PC-3 (cell line): Measurements from ENCODE around the gene ENOX2. TPM values are rescaled to one million over a fixed set of nuclear protein-coding genes. Genes with fewer than 3 reads are reported as not detected.

ENCODE experiments used
- ATAC-seq: fragments of 200-7000 bp; cut with Tn5 transposase; 2 replicates; pipeline ENCODE4 v1.9.1; 2020; ENCODE audit warnings: mild to moderate bottlenecking, moderate library complexity
- BruUV-seq: library from RNA; stranded (reverse); fragments of 400-500 nt; replicated peaks from 2 replicates; lab custom pipeline; 2021; lab: Mats Ljungman, UMichigan
- CTCF ChIA-PET: fragments of 300-600 bp; sonication (Branson Sonifier 250); formaldehyde crosslinking; loops from one replicate; lab custom pipeline; 2022; ENCODE audit warnings: antibody characterized with exemption; lab: Charles Lee
- POLR2A ChIA-PET: fragments of 300-600 bp; sonication (Branson Sonifier 250); formaldehyde crosslinking; loops from one replicate; lab custom pipeline; 2022; ENCODE audit warnings: antibody characterized with exemption; ENCODE audit not compliant: unreplicated experiment; lab: Charles Lee
- DNase-seq: peaks from one replicate; pipeline ENCODE4 v3.0.0-alpha.2; 2015
- H2AFZ ChIP-seq: fragments of 300-600 bp; sonication (generic); 2 replicates; pipeline ENCODE4 v1.6.0; 2016; ENCODE audit warnings: antibody characterized with exemption, low read length
- H3F3A ChIP-seq: fragments of 300-600 bp; sonication (generic); one replicate; pipeline ENCODE4 v1.6.0; 2017; ENCODE audit warnings: antibody characterized with exemption, low read length, control low read depth, mild to moderate bottlenecking; ENCODE audit not compliant: unreplicated experiment
- H3K27ac ChIP-seq: fragments of 300-600 bp; sonication (generic); 2 replicates; pipeline ENCODE4 v1.5.1; 2016; ENCODE audit warnings: mild to moderate bottlenecking, low read length
- H3K27me3 ChIP-seq: fragments of 300-600 bp; sonication (generic); 2 replicates; pipeline ENCODE4 v1.6.1; 2016; ENCODE audit warnings: low read length, mixed read lengths
- H3K36me3 ChIP-seq: fragments of 300-600 bp; sonication (generic); 2 replicates; pipeline ENCODE4 v1.6.1; 2016; ENCODE audit warnings: low read depth, mixed run types, low read length, mixed read lengths
- H3K4me1 ChIP-seq: fragments of 300-600 bp; sonication (generic); 2 replicates; pipeline ENCODE4 v1.5.1; 2016; ENCODE audit warnings: low read length; ENCODE audit not compliant: insufficient read depth
- H3K4me2 ChIP-seq: fragments of 300-600 bp; sonication (generic); 2 replicates; pipeline ENCODE4 v1.6.0; 2016; ENCODE audit warnings: low read length
- H3K4me3 ChIP-seq: fragments of 300-600 bp; sonication (generic); 2 replicates; pipeline ENCODE4 v1.5.1; 2016; ENCODE audit warnings: mild to moderate bottlenecking, low read length, mixed read lengths
- H3K79me2 ChIP-seq: fragments of 300-600 bp; sonication (generic); 2 replicates; pipeline ENCODE4 v1.6.1; 2017; ENCODE audit warnings: low read length, mixed read lengths
- H3K9ac ChIP-seq: fragments of 300-600 bp; sonication (generic); 2 replicates; pipeline ENCODE4 v1.6.0; 2016; ENCODE audit warnings: mild to moderate bottlenecking, low read length
- H3K9me2 ChIP-seq: fragments of 300-600 bp; sonication (generic); replicated peaks from 2 replicates; pipeline ENCODE4 v1.6.1; 2016; ENCODE audit warnings: mixed run types, low read length, mixed read lengths
- H3K9me3 ChIP-seq: fragments of 300-600 bp; sonication (generic); 2 replicates; pipeline ENCODE4 v1.6.1; 2016; ENCODE audit warnings: low read length, mixed read lengths
- H4K20me1 ChIP-seq: fragments of 300-600 bp; sonication (generic); 2 replicates; pipeline ENCODE4 v1.6.1; 2016; ENCODE audit warnings: low read length, mixed read lengths
- EZH2 ChIP-seq: fragments of 300-600 bp; sonication (generic); IDR thresholded peaks from one replicate; pipeline ENCODE4 v1.6.1; 2017; ENCODE audit warnings: antibody characterized with exemption, mild to moderate bottlenecking, low read length; ENCODE audit not compliant: unreplicated experiment
- EZH2phosphoT487 ChIP-seq: fragments of 300-600 bp; sonication (generic); IDR thresholded peaks from 2 replicates; pipeline ENCODE4 v1.6.1; 2018; ENCODE audit warnings: mild to moderate bottlenecking, antibody characterized with exemption, low read length, borderline replicate concordance
- intact Hi-C: fragments of 100-400 bp; cut with micrococcal nuclease; formaldehyde crosslinking; loops from 2 replicates; pipeline ENCODE4 v1.9.0; 2023
- total RNA-seq: library from RNA; depleted of rRNA; stranded (reverse); fragments of >200 nt; gene quantifications from 2 replicates; pipeline ENCODE4 v1.2.3, GENCODE V29; 2014
- TF ChIP-seq, protein P1 (sequence below): fragments of 300-600 bp; sonication (generic); conservative IDR thresholded peaks from 2 replicates; pipeline ENCODE4 v1.5.1; 2017; ENCODE audit warnings: antibody characterized with exemption, low read depth, mild to moderate bottlenecking, low read length

ENOX2 gene
- total RNA-seq, 1 experiment from 2014 or later = 11.8 TPM

GRCh38 chrX:130754353-130754752 lies 148.7 kb downstream of the ENOX2 start:
- Histone ChIP-seq H3K79me2 (no peaks in the 10 kb centered on the region), H3K36me3 (no peaks in the 10 kb centered on the region), H3K4me3 (no peak overlapping the region), H3K27ac (no peak overlapping the region), H3F3A (no peaks in the 10 kb centered on the region), H3K9ac (no peak overlapping the region), H3K4me2 (no peak overlapping the region), H3K27me3 (no peaks in the 10 kb centered on the region), H4K20me1 (no peaks in the 10 kb centered on the region), H3K9me2 (no peaks in the 10 kb centered on the region), H3K4me1 (no peaks in the 10 kb centered on the region), H3K9me3 (no peaks in the 10 kb centered on the region), H2AFZ (no peak overlapping the region)
- ChIA-PET POLR2A (no interaction called here), CTCF (no interaction called here)
- ATAC-seq (no peak), DNase-seq (no peak)
- intact Hi-C loops = no loop called here
- no TSS peak for BruUV-seq
- TF ChIP-seq EZH2phosphoT487 (no peak), EZH2 (no peak)
- TF ChIP-seq, protein P1, sequence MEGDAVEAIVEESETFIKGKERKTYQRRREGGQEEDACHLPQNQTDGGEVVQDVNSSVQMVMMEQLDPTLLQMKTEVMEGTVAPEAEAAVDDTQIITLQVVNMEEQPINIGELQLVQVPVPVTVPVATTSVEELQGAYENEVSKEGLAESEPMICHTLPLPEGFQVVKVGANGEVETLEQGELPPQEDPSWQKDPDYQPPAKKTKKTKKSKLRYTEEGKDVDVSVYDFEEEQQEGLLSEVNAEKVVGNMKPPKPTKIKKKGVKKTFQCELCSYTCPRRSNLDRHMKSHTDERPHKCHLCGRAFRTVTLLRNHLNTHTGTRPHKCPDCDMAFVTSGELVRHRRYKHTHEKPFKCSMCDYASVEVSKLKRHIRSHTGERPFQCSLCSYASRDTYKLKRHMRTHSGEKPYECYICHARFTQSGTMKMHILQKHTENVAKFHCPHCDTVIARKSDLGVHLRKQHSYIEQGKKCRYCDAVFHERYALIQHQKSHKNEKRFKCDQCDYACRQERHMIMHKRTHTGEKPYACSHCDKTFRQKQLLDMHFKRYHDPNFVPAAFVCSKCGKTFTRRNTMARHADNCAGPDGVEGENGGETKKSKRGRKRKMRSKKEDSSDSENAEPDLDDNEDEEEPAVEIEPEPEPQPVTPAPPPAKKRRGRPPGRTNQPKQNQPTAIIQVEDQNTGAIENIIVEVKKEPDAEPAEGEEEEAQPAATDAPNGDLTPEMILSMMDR = no peak

DNA sequence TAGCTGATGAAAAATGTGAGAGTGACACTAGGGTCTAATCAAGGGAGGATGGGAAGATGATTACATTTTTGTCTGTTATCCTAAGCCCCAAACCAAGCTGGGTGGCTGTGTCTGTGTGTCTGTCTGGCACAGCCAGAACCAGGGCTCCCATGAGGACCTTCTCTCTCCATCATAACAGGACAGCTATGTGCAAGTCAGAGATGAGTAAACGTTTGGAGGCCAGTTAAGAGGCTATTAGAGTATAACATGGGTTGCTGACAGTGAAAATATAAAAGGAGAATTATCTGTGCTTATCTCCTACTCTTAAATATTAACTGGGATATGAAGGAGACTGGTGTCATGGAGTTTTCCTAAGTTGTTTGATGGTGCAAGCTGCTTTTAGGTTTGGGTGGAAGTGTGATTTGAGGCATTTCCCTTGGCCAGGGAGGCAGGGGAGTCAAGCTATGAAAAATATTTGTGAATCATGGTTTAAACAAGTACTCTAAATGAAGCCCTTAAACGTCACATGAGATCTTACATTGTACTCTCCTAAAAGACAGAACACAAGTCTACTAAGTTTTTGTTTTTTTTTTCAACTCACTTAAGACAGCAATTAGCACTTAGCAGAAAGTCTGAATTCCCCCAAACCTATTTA lies 156.2 kb downstream of the ENOX2 start:
- Histone ChIP-seq H3K9ac (no peak overlapping the region), H3K79me2 (no peaks in the 10 kb centered on the region), H4K20me1 (no peaks in the 10 kb centered on the region), H3K4me2 (no peak overlapping the region), H3K4me3 (no peak overlapping the region), H2AFZ (no peak overlapping the region), H3K9me3 (no peaks in the 10 kb centered on the region), H3K27ac (no peak overlapping the region), H3K36me3 (no peaks in the 10 kb centered on the region), H3K27me3 (no peaks in the 10 kb centered on the region), H3K9me2 (no peaks in the 10 kb centered on the region), H3F3A (no peaks in the 10 kb centered on the region), H3K4me1 (no peaks in the 10 kb centered on the region)
- POLR2A ChIA-PET = no interaction called here
- intact Hi-C loops = no loop called here
- BruUV-seq = no TSS peak
- TF ChIP-seq EZH2 (no peak), EZH2phosphoT487 (no peak)
- TF ChIP-seq, protein P1 = no peak
- CTCF ChIA-PET = no interaction called here
- ATAC-seq = no peak
- DNase-seq = no peak

DNA sequence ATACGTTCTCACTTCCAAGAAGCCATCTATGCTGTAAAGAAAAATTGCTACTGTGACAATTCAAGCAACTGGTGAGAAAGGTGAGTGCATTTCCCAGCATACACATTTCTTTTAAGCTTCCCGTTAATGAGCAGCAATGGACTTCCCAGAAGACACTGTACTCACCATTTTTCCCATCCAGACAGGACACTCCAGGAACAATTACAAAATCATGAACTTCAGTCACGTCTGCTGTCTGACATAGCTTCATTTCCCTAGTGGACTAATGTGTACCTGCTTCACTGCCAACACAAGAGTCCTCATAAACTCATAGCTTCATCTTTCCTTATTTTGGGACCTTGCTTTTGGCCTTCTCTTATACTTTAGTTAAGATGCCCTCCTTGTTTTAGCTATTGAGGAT lies 156.9 kb downstream of the ENOX2 start:
- TF ChIP-seq, protein P1 = no peak
- no peak for TF ChIP-seq EZH2
- TF ChIP-seq EZH2phosphoT487 = no peak

More for the DNA sequence above, 156.9 kb downstream of the ENOX2 start:
- H3K27ac ChIP-seq = no peak overlapping the region
- no peak overlapping the region for H3K4me2 ChIP-seq
- ChIA-PET POLR2A (no interaction called here), CTCF (no interaction called here)
- no peak overlapping the region for H2AFZ ChIP-seq
- H3K4me1 ChIP-seq = no peaks in the 10 kb centered on the region
- no TSS peak for BruUV-seq
- H3K9me3 ChIP-seq = no peaks in the 10 kb centered on the region
- H3K4me3 ChIP-seq = no peak overlapping the region
- no peaks in the 10 kb centered on the region for H3K36me3 ChIP-seq
- H3K27me3 ChIP-seq = no peaks in the 10 kb centered on the region
- H3F3A ChIP-seq = no peaks in the 10 kb centered on the region
- H3K9me2 ChIP-seq = no peaks in the 10 kb centered on the region
- intact Hi-C loops = no loop called here
- H3K79me2 ChIP-seq = no peaks in the 10 kb centered on the region
- ATAC-seq (no peak), DNase-seq (no peak)
- no peak overlapping the region for H3K9ac ChIP-seq
- H4K20me1 ChIP-seq = no peaks in the 10 kb centered on the region
